Measurements from ENCODE around the gene BABAM2.

DNA sequence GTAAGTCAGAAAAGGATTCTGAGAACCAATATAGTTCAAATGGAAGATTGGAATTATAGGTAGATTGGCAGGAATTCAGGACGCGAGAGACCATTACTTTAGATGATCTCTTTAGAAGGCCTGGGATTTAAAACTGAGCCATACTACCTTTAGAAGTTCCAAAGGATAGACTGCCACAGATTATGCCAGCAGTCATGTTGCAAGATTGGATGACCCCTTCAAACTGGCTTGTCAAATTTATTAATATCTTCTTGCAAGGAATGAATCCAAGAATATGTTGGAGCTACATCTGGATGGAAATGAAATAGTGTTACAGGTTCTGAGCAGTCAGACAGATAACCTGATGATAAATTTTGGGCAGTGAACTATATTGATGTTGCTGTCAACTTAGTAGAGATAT is 22.0 kb downstream of the BABAM2 start:
- TF ChIP-seq, protein P1, sequence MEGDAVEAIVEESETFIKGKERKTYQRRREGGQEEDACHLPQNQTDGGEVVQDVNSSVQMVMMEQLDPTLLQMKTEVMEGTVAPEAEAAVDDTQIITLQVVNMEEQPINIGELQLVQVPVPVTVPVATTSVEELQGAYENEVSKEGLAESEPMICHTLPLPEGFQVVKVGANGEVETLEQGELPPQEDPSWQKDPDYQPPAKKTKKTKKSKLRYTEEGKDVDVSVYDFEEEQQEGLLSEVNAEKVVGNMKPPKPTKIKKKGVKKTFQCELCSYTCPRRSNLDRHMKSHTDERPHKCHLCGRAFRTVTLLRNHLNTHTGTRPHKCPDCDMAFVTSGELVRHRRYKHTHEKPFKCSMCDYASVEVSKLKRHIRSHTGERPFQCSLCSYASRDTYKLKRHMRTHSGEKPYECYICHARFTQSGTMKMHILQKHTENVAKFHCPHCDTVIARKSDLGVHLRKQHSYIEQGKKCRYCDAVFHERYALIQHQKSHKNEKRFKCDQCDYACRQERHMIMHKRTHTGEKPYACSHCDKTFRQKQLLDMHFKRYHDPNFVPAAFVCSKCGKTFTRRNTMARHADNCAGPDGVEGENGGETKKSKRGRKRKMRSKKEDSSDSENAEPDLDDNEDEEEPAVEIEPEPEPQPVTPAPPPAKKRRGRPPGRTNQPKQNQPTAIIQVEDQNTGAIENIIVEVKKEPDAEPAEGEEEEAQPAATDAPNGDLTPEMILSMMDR (conservative IDR thresholded peaks at IDR 0.05; ENCODE audit: low read length), result no peak
- TF ChIP-seq EZH2phosphoT487 (IDR thresholded peaks at IDR 0.05; ENCODE audit: borderline replicate concordance, low read depth, low read length), result no peak
